Testis (tissue), 2 donors: Measurements from ENCODE around the gene GZMH.

ENCODE experiments used
- POLR2A ChIP-seq: fragments of 450-650 bp; IDR thresholded peaks from one replicate; pipeline ENCODE4 v1.6.1; 2017; ENCODE audit warnings: antibody characterized with exemption, mild to moderate bottlenecking, moderate library complexity
- TF ChIP-seq, protein P1 (sequence below), 3 experiments: fragments of 450-650 bp in 2 of 3; fragments of 200-600 bp in 1 of 3; sonication (generic) in 1 of 3; IDR thresholded peaks; one replicate each; pipeline ENCODE4 v1.5.1; 2016 to 2019; ENCODE audit warnings: antibody characterized with exemption in 3 of 3, mild to moderate bottlenecking in 2 of 3, moderate library complexity in 1 of 3

DNA sequence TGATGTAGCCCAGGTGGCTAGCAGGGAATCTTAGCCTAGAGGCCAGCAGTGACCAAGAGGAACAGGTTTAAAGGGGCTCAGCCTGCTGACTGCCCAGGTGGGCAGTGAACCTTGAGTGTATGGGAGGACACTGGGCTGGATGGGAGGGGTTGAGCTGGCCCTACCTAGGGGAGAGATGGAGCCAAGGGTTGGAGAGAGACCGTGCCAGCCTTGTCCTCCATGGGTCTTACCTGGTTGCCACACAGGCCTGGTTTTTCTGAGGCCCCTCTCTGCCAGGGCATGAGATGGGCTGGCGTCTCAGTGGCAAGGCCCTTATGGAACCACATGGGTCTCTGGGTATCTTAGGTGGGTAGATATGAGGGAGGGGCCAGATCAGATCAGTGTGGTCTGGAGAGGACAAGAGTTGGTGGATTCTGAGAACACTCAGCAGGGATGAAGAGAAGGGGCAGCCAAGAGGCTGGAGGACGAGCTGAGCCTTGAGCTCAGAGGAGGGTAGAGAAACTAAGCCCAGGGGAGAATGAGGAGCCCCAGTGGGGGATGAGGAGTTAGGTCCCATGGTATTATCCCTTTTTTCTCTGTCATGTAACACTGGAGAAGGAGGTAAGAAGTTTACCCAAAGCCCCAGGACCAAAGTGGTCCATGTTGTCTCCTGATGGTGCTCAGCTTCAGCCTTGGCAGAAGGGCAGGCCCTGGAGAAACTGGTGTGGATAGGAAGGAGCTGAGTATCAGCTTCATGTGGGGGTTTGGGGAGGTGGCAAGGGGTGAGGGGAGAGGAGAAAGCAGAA lies 20.8 kb upstream of the GZMH start:
- TF ChIP-seq, protein P1, sequence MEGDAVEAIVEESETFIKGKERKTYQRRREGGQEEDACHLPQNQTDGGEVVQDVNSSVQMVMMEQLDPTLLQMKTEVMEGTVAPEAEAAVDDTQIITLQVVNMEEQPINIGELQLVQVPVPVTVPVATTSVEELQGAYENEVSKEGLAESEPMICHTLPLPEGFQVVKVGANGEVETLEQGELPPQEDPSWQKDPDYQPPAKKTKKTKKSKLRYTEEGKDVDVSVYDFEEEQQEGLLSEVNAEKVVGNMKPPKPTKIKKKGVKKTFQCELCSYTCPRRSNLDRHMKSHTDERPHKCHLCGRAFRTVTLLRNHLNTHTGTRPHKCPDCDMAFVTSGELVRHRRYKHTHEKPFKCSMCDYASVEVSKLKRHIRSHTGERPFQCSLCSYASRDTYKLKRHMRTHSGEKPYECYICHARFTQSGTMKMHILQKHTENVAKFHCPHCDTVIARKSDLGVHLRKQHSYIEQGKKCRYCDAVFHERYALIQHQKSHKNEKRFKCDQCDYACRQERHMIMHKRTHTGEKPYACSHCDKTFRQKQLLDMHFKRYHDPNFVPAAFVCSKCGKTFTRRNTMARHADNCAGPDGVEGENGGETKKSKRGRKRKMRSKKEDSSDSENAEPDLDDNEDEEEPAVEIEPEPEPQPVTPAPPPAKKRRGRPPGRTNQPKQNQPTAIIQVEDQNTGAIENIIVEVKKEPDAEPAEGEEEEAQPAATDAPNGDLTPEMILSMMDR (IDR thresholded peaks at IDR 0.05): no peak
- no peak for TF ChIP-seq POLR2A
